MCF 10A (cell line): Measurements from ENCODE around the gene CAMK1. TPM values are rescaled to one million over a fixed set of nuclear protein-coding genes. Genes with fewer than 3 reads are reported as not detected.

Experiments used
- BruUV-seq: library from RNA; stranded (reverse); fragments of 400-500 nt; replicated peaks from 2 replicates; lab custom pipeline; 2021; lab: Mats Ljungman, UMichigan
- CTCF ChIA-PET: fragments of 300-600 bp; sonication (Branson Sonifier 250); formaldehyde crosslinking; extraction: SDS; loops from one replicate; lab custom pipeline; 2021; ENCODE audit warnings: antibody characterized with exemption, inconsistent platforms; lab: Yijun Ruan, JAX
- POLR2A ChIA-PET: fragments of 300-600, 350-650 bp; sonication (Branson Sonifier 250); formaldehyde crosslinking; extraction: SDS; loops from one replicate; lab custom pipeline; 2020; ENCODE audit warnings: antibody characterized with exemption, inconsistent platforms; lab: Yijun Ruan, JAX
- DNase-seq: peaks from one replicate; pipeline ENCODE4 v3.0.0-alpha.2; 2018; ENCODE audit not compliant: unreplicated experiment
- H3K27ac Mint-ChIP-seq: one replicate; pipeline ENCODE4 v1.8.0; 2022; ENCODE audit warnings: mild to moderate bottlenecking, low read depth, mixed read lengths; ENCODE audit not compliant: unreplicated experiment
- H3K27me3 Mint-ChIP-seq: one replicate; pipeline ENCODE4 v1.8.0; 2022; ENCODE audit warnings: mixed read lengths; ENCODE audit not compliant: insufficient read depth, unreplicated experiment
- H3K36me3 Mint-ChIP-seq: one replicate; pipeline ENCODE4 v1.8.0; 2022; ENCODE audit warnings: mild to moderate bottlenecking, moderate library complexity, mixed read lengths; ENCODE audit not compliant: insufficient read depth, unreplicated experiment
- H3K4me1 Mint-ChIP-seq: one replicate; pipeline ENCODE4 v1.8.0; 2022; ENCODE audit warnings: mixed read lengths; ENCODE audit not compliant: insufficient read depth, unreplicated experiment
- H3K4me3 Mint-ChIP-seq: one replicate; pipeline ENCODE4 v1.8.0; 2022; ENCODE audit warnings: mild to moderate bottlenecking, moderate library complexity, mixed read lengths; ENCODE audit not compliant: unreplicated experiment
- H3K9me3 Mint-ChIP-seq: one replicate; pipeline ENCODE4 v1.8.0; 2022; ENCODE audit warnings: mixed read lengths; ENCODE audit not compliant: unreplicated experiment
- CTCF ChIP-seq: fragments of 200-600 bp; IDR thresholded peaks from one replicate; pipeline ENCODE4 v1.8.0; 2022; ENCODE audit warnings: antibody characterized with exemption, mild to moderate bottlenecking; ENCODE audit not compliant: unreplicated experiment
- intact Hi-C: fragments of 100-400 bp; cut with micrococcal nuclease; formaldehyde crosslinking; loops from 2 replicates; pipeline ENCODE4 v1.14.1; 2022
- total RNA-seq: library from RNA; stranded (reverse); gene quantifications from 2 replicates; pipeline ENCODE4 v1.2.3, GENCODE V29; 2022

CAMK1 gene
- total RNA-seq, 1 experiment from 2014 or later, result 8.3 TPM

- H3K36me3 Mint-ChIP-seq, result no peaks in the 10 kb centered on the region
- DNase-seq, result no peak
- no TSS peak for BruUV-seq
- H3K4me1 Mint-ChIP-seq, result peaks cover 5% of the 10 kb centered on the region
- POLR2A ChIA-PET, result interaction anchor here (0.9 to 1.7 kb wide), 3 partner anchors 9 to 28 kb away, joined by 3 to 5 read pairs (median 4); partner anchors contain the start of gene OGG1
- peaks cover 50% of the 10 kb centered on the region for H3K27me3 Mint-ChIP-seq
- intact Hi-C loops, result no loop called here
- H3K4me3 Mint-ChIP-seq, result no peak overlapping the region
- TF ChIP-seq CTCF, result no peak
- H3K27ac Mint-ChIP-seq, result no peak overlapping the region
- H3K9me3 Mint-ChIP-seq, result no peaks in the 10 kb centered on the region
- CTCF ChIA-PET, result interaction anchor here (0.6 to 1.3 kb wide), 3 partner anchors 9 to 645 kb away, joined by 3 to 5 read pairs (median 4); partner anchors contain the start of gene BRPF1
These were observed 48.1 kb downstream of the CAMK1 start for GRCh38 chr3:9721700-9722060.

- no peaks in the 10 kb centered on the region for H3K9me3 Mint-ChIP-seq
- POLR2A ChIA-PET, result interaction anchor here (0.5 to 1.7 kb wide), 5 partner anchors 10 to 305 kb away, joined by 3 to 5 read pairs (median 3); partner anchors contain the start of genes ARPC4, OGG1 and TADA3
- no peak overlapping the region for H3K4me3 Mint-ChIP-seq
- no peak overlapping the region for H3K27ac Mint-ChIP-seq
- BruUV-seq, result no TSS peak
- CTCF ChIA-PET, result interaction anchor here (0.6 to 1.3 kb wide), 3 partner anchors 10 to 645 kb away, joined by 3 to 5 read pairs (median 4); partner anchors contain the start of gene BRPF1
- TF ChIP-seq CTCF, result no peak
- no peaks in the 10 kb centered on the region for H3K36me3 Mint-ChIP-seq
- H3K27me3 Mint-ChIP-seq, result peaks cover 50% of the 10 kb centered on the region
- H3K4me1 Mint-ChIP-seq, result peaks cover 6% of the 10 kb centered on the region
- intact Hi-C loops, result no loop called here
- no peak for DNase-seq
These were observed 48.6 kb downstream of the CAMK1 start for GRCh38 chr3:9721015-9721699.

GRCh38 chr3:9718118-9718517 is 51.6 kb downstream of the CAMK1 start:
- no peaks in the 10 kb centered on the region for H3K36me3 Mint-ChIP-seq
- H3K9me3 Mint-ChIP-seq, result no peaks in the 10 kb centered on the region
- peaks cover 40% of the 10 kb centered on the region for H3K27me3 Mint-ChIP-seq
- ChIA-PET CTCF (interaction anchor here (0.5 to 1.6 kb wide), 5 partner anchors 12 to 522 kb away, joined by 3 to 5 read pairs (median 5); no protein-coding TSS in a partner anchor), POLR2A (interaction anchor here (1.3 kb wide), 1 partner anchor 13 kb away, joined by 5 read pairs; no protein-coding TSS in a partner anchor)
- TF ChIP-seq CTCF, result no peak
- intact Hi-C loops, result loop anchor here (5.0 to 10.0 kb wide), 4 partner anchors 74 to 309 kb away; partner anchors contain the start of genes ARPC4, CRELD1, FANCD2 and TADA3
- peaks cover 12% of the 10 kb centered on the region for H3K4me1 Mint-ChIP-seq
- BruUV-seq, result no TSS peak
- DNase-seq, result no peak
- no peak overlapping the region for H3K4me3 Mint-ChIP-seq
- no peak overlapping the region for H3K27ac Mint-ChIP-seq

- Mint-ChIP-seq H3K36me3 (no peaks in the 10 kb centered on the region), H3K27me3 (peaks cover 40% of the 10 kb centered on the region), H3K9me3 (no peaks in the 10 kb centered on the region), H3K4me3 (no peak overlapping the region), H3K4me1 (peaks cover 12% of the 10 kb centered on the region), H3K27ac (no peak overlapping the region)
- CTCF ChIA-PET, result interaction anchor here (0.6 to 1.6 kb wide), 5 partner anchors 13 to 1024 kb away, joined by 3 to 5 read pairs (median 3); no protein-coding TSS in a partner anchor
- TF ChIP-seq CTCF, result no peak
- POLR2A ChIA-PET, result interaction anchor here (0.8 to 1.3 kb wide), 2 partner anchors 13 to 355 kb away, joined by 3 to 5 read pairs; partner anchors contain the start of gene THUMPD3
- DNase-seq, result no peak
- no TSS peak for BruUV-seq
- intact Hi-C loops, result loop anchor here (5.0 to 10.0 kb wide), 4 partner anchors 75 to 310 kb away; partner anchors contain the start of genes ARPC4, CRELD1, FANCD2 and TADA3
These were observed 52.2 kb downstream of the CAMK1 start for GRCh38 chr3:9717563-9717962.
